Stimulated activated CD4-positive, alpha-beta T cell treated with anti-CD3 and anti-CD28 coated beads, Interleukin-1b, Interleukin-23, amount 100 ng/mL, for 4 hours (primary cell): ENCODE results near the gene EXOG.

Experiments
- DNase-seq, 2 donors: peaks; one replicate each; pipeline ENCODE4 v3.0.0-alpha.2; 2020; ENCODE audit warnings: low read depth in 2 of 2

Gene EXOG

DNA sequence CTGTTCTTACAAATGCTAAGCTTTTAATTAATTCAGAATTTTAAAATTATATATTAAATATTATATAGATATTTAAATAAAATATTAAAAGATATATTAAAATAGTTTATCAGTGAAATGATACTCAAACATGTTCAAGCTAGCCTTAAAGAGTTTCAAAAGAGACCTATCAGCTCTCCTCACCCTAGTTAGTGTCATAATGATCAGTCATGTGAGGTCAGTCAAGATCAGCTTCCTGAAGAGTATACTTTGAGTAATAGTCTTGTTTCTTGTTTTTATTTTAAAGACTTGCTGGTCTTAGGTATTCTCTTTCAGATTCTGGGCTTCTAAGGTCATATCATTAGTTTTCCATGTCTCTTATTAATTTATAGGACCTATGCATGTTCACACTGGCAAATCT lies 14.5 kb downstream of the EXOG start:
- DNase-seq = no peak

DNA sequence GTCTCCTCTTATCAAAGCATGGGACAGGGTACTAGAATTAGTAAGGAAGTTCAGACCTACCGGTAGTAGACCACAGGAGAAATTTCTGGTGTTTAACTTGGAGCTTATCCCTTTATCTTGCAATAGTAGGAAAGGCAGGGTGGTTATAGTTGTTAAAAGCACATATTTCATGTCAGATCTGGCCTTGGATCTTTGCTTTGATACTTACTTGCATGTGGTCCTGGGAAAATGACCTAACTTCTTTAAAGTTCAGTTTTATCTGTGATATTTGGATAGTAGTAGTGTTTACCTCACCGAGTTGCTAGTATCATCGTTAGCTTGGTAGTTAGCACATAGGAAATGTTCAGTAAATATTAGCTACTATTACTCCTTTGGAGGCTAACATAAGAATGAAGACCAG lies 15.4 kb downstream of the EXOG start:
- DNase-seq = no peak

GRCh38 chr3:38515367-38515766 lies 19.2 kb downstream of the EXOG start:
- no peak for DNase-seq

GRCh38 chr3:38516669-38517068 lies 20.5 kb downstream of the EXOG start:
- no peak for DNase-seq

DNA sequence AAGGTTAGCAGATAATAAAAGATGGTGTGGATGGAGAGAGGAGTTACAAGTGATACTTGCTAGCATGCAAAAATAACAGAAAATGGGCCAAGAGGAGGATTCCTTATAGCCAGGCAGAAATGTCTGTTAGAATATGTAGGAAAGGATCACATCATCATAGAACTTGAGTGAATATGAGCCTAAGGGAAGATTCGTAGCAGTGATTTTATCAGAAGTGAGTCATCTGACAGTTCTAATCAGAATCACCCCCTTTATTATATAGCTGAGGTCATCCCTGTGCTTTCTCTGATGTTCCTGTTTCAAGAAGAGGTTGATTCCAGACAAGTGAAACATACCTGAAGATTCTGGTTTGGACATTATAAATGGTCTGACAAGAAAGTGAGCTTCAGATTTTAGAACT lies 22.9 kb downstream of the EXOG start:
- DNase-seq = no peak

- no peak for DNase-seq
These were observed 23.5 kb downstream of the EXOG start for GRCh38 chr3:38519651-38520050.

DNA sequence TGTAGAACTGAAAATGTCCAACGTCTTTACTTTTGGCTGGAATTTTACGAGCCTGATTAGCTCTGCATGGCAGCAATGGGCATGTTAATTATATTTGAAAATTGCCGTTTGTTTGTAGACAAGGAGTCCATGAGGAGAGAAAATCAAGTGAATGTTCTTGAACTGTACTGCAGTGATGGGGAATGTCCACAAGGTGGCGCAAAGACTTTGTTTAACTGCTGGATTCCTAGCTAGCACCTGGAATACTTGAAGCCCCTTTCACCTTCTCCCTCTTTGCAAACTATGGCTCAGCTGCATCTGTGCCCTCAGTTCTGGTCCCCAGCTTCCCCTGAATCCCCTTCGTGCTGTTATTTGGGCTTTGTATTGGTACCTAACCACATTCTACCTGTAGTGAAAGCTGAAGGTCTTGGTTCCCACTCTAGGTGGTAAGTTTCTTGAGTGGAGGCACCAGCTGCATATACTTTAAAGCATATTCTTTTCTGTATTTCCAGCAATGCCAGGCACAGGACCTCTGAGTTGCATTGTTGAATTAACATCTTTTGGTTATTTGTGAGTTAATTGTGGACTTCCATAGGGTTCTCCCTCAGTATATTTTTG lies 25.3 kb downstream of the EXOG start:
- peak; percentile 25 to 48 for DNase-seq

DNA sequence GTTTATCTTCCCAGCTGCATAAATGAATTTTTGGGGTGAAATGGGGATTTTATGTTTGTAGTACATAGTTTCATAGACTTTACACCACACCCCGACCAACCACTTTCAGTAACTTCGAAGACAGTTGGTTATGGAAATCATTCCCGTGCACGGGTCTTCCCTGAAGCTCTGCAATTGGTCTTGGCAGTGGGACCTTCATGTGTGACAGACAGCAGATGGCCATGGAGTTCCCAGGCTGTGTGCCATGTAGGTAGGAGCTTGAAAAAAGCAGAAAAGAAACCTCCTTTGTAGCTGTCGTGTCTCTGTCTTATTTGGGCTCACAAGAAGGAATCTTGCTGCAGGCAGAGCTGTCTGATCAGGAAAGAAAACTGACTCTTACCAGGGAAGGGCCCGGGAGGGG lies 25.9 kb downstream of the EXOG start:
- DNase-seq = no peak

DNA sequence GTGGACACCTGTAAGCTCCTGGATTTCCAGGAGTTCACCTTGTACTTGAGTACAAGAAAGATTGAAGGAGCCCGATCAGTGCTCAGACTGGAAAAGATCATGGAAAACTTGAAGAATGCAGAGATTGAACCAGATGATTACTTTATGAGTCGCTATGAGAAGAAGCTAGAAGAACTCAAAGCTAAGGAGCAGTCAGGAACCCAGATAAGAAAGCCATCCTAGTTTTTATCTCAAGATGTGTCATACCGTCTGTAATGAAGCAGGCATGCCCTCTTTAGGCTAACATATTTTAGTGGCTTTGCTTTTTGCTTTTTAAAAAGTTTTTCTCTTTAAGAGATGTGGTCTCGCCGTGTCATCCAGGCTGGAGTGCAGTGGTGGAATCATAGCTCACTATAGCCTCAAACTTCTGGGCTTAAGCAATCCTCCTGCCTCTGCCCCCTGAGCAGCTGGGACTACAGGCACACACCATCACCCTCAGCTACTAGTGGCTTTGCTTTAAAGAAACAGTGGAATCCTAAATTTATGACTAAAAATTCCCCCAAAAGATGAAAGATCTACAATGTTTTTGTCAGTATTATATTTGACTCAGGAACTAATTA lies 28.1 kb downstream of the EXOG start:
- no peak for DNase-seq

DNA sequence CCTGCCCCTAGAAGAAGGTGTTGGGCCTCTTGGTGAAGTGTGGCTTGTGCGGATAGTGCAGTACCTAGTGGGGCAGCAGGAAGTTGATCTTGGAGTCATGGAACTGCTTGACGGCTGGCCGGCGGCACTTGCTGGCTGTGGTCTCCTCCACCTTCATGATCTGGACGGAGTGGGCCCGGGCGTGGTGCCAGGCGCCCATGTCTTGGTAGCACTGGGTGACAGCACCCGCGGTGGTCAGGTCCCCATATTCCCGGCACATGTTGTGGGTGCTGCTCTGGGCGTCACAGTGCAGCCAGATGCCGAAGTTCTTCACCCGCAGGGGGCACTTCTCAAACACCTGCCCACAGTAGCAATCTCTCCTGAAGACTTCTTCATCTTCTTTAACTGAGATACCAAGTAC lies 30.7 kb downstream of the EXOG start:
- no peak for DNase-seq

DNA sequence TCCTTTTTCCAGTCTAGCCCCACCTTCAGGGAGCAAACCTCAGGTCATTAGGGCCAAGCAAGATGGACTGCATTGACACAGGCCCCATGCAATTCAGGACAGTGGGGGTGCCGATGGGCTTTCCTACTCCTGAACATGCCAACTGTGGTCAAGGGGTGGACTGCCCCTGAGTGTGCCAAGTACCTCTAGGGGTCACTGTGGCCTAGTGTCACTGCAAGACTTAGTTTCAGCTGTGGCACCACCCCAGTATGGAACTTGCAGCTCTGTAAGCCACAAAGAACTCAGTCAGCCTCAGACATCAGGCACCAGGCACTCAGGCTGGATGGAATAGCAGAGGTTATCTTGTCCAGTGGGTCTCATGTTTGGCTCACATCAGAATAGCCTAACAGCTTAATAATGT lies 32.3 kb downstream of the EXOG start:
- no peak for DNase-seq

DNA sequence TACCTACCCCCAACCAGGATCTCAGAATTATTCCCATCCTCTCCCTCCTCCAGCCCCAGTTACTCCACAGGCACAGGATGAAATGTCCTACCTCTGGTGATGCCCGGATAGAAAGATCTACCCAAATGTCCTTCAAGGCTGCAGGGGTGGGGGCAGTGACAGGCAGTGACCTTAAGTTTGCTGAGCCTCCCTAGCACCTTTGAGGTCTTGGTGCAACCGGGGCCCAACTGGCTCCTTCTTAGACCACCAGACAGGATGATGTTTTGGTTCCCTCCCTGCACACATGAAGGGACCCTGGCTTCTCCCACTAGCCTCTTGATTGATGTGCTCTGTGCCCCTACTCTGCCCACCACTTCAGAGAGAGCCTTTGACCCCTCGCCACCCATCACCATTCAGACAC lies 36.4 kb downstream of the EXOG start:
- no peak for DNase-seq

DNA sequence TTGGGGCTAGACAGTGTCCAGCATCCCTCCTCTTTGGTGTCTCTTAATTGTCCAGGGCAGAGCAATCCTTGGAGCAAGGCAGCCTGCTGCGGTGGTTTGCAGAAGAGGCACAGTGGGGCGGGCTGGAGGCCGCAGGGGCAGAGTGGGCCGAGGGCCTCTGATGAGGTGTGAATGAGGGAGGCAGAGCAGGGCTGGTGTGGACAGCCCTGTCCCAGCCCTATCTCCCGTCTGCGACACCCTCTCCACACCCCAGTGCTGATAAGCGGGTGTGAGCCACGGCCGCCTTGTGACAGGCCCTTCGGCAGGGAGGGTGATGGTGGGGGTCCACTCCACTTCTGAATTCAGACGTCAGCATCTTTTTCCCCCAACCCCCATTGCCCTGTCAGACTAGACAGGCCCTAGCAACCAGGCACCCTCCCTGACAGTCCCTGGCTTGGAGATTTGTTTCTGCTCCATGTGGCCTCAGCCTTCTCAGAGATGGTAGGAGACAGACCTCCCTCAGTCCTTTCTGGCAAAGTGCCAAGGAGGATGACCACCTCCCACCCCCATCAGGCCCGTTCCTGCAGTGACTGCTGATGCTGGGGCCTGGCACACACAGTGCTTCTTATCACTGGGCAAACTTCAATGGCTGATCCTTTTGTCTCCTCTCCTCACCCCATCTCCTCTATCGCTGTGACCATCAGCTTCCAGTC lies 37.3 kb downstream of the EXOG start:
- no peak for DNase-seq

- DNase-seq = no peak
These were observed 38.0 kb downstream of the EXOG start for GRCh38 chr3:38534180-38534579.

DNA sequence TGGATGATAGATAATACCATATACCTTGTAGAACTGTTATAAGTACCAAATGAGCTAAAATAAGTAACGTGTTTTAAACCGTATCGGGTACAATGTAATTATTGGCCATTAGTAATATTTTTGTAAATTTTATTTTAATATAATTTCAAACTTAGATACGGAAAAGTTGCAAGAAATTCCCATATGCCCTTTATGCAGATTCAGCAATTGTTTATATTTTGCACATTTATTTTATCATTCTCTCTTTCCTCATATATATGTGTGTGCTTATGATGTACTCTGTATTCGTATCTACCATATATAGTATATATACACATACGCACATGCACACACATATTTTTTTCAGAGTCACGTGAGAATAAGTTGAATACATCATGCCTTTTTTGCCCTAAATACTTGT lies 38.5 kb downstream of the EXOG start:
- DNase-seq = no peak

DNA sequence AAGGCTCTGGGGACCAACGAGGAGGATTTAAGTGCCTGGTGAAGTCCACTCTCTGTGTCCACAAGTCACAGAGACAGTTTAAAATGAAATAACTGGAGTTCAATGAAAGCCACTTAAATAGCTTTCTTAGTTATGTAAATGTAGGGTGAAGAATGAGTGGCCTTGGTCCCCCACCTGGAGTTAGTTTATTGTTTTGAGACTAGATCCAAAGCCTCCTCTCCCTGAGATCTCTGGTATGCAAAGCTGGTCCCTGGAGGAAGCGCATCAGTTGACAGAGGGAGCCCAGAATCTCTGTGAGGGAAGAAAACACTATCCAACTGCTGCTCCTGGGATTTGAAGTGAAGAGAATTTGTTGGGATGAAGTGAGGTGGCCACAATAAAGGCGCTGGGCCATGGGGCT lies 40.5 kb downstream of the EXOG start:
- no peak for DNase-seq

DNA sequence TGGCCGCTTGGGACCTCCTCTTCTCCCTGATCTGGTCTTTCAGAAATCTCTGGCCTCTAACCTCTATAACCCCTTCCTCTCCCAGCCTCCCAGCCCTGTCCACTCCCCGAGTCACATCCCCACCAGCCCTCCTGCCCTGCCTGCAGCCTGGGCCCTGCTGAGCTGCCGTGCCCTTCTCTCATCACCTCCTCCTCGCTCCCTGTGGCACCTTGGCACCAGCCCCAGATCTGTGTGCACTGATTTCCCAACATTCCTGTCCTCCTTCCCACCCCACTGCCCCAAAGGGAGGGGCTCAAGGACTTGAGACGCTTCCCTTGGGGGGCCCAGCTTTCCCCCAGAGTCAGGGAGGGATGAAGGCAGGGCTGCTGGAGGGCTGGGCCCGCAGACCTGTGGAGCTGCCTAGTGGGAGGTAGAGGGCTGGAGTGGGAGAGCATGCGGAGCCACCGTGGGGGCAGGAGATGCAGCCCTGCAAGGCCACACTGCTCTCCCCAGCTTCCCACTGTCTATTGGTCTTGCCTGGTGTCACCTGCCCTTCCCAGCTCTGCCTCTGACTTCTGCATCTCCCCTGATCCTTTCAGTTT lies 42.7 kb downstream of the EXOG start:
- DNase-seq = no peak

GRCh38 chr3:38541806-38542205 lies 45.7 kb downstream of the EXOG start:
- no peak for DNase-seq

DNA sequence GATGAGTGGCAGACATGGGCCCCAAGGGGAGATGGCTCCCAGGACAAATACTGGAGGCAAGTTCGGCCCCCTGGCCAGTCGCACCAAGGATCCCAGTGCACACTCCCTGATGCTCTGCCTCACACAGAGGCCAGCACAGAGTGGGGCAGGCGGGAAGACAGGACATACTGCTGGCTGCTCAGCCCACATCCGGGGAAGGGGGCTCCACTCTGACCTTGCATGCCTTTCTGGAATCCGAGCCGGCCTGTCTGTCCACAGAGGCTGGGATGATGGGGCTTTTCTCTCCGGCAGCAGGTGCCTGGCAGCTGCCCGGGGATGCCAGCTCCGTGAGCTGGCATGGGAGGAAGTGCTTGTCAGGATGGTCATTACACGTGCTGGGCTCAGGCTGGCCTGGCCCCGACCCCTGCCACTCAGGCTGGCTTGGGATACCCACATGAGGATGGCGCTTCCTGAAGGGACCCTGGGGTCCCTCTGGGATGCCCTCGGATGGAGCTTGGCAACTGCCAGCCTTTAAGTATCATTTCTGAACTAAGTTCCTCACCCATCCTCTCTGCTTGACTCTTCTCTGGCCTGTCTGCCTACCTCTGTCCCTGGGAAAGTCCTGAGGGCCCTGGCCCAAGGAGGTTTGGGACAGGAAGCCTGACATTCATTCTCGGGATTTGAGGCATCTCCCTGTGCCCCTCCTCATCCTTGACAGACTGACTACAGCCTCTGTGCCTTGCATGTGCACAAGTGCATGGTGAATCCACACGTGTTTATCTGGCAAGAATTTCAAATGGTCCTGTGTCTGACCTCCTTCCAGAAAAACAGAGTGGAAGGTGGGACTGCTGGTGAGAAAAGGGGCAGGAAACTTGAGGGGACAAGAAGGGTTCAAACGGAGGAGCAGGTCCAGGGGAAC lies 46.5 kb downstream of the EXOG start:
- no peak for DNase-seq

DNA sequence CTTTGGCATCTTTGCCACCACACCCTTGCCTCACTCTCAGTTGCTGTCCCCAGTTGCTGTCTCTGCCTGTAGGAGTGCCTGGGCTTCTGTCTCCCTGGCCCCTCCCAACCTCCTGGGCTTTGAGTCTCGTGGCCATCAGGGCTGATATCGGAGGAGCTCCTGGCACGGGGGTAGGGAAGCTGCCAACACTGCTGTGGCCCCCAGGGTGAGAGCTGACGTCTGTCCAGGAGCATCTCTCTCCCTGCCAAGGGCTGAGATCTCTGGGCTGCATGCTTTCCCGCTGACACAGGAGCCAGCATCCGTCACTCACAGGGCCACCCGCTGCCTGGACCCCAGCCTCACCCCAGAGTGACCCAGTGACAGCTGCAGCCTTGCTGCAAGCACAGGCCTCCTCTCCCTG lies 47.4 kb downstream of the EXOG start:
- DNase-seq = no peak

DNA sequence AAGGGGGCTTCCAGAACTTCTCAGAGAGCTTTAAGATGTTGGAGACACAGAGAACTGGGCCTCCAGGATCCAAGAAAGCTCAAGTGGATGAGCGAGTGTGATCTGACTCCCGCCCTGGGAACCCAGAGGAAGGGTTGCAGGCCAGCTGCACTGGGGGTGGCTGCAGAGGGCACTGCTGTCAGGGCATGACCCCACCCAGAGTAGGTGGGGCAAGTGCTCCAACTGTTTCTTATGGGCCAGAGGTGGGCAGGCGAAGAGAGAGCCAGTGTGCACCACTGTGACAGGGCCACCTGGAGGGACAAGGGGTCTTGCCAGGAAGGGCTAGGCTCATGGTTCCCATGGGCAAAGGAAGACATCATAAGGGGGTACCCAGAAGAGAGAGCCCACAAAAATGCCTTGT lies 48.8 kb downstream of the EXOG start:
- no peak for DNase-seq

DNA sequence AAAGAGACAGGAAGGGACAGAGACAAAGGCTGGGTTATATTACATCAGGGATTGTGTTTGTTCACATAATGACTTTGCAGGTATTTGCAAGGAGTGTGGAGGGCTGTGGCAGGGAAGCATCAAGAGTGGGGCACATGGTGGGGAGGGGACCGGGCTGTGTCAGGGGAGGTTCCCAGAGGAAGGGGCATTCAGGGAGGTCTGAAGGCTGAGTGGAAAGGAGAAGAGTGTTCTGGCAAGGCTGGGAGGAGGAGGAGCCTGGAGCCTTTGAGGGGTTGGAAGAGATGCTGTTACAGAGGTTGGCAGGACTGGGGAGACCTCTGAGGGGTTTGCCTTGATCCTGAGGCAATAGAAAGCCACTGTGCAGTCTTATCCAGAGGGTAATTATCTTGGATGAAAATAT lies 49.4 kb downstream of the EXOG start:
- DNase-seq = no peak
